Suppressor macrophage treated with lipopolysaccharide for 1 hour (primary cell): ENCODE data around the gene SLC2A9.

Experiments used
- DNase-seq, 3 donors: peaks; one replicate each; pipeline ENCODE4 v3.0.0-alpha.2; 2020 to 2022

The SLC2A9 gene

DNA sequence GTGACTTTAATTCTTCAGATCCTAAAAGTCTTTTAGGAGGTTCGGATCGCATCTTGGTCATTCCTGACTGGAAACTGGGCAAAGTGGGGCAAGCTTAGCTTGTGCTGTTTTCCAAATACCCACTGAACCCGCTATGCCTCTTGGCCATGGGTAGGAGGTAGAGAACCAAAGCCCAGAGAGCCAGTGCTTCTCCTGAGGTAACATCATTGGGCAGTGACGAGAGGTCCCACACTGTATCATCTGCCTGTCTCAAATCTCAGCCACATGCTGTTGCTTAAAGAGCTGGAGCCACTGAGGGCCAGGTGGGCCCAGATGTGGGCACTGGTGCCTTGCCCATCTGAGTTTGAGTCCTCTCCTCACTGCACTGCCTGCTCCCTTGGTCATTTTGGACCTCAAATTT is 68.2 kb downstream of the SLC2A9 start:
- DNase-seq = no peak

DNA sequence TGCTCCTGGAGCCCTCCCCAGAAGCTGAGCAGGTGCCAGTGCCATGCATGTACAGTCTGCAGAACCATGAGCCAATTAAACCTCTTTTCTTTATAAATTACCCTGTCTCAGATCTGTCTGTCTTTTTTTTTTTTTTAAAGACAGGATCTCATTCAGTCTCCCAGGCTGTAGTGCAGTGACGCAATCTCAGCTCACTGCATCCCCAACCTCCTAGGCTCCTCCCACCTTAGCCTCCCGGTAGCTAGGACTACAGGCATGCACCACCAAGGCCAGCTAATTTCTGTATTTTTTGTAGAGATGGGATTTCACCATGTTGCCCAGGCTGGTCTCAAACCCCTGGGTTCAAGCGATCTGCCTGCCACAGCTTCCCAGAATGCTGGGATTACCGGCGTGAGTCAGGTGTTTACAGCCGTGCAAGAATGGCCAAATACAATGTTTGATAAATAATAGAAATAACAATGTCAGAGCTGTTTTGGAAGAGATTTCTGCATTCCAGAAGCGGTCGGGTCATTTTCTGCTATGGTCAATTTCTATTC is 68.8 kb downstream of the SLC2A9 start:
- DNase-seq = no peak

- DNase-seq = no peak
Measured at GRCh38 chr4:9949573-9949972, 71.7 kb downstream of the SLC2A9 start.

DNA sequence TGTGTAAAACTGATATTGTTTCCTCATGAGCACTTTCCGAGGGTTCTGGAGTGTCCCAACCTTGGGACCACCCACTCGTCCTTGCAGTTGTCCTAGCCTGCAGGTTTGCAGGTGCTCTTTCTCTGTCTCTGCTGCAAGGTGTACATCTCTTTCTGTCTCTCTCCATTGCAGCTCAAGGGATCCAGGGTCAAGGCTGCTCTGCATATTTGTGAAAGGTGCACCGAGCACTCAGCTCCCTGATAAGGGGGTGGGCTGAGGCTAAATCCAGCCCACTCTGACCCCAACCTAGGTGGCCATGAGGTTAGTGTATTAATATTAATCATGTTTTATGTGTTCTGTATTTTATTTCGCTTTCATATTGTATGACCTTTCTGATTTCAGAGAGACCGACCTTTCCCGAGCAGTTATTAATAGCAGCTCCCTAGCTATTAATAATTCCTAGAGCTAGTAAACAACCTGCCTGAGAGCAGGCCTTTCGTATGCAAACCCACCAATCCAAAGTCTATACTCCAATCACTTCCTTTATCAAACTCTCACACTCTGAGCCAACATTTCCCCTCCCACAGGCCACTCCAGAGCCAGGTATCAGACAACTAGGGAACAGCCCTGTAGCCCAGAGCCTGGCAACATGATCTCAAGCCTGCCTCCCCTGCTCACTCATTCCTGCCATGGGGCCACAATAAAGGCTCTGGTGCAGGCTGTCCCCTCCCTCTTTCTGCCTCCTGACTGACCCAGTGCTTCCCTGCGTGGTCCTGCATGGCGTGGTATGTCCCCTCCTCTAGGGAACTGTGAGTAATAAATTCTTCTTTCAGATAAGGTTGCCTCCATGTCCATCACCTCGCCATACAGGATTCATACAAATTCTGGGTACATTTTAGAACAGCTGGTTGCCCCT is 73.9 kb downstream of the SLC2A9 start:
- no peak for DNase-seq

DNA sequence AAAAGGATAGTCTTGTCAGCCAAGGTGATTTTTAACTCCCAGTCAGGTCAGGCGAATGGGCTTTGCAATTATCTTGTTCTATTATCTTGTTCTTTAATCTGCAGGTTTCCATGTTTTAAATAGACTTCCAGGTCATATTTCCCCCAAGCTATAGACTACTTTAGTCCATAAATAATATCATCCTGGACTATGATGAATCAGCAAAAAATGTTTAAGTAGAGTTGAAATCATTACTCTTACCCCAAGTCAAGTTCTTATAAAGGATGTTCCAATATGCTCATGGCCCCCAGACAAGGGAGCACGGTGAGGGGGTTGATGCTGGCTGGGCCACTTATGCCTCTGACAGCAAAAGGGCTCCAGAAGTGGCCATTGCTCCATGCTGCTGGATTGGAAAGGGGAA is 75.1 kb downstream of the SLC2A9 start:
- no peak for DNase-seq

DNA sequence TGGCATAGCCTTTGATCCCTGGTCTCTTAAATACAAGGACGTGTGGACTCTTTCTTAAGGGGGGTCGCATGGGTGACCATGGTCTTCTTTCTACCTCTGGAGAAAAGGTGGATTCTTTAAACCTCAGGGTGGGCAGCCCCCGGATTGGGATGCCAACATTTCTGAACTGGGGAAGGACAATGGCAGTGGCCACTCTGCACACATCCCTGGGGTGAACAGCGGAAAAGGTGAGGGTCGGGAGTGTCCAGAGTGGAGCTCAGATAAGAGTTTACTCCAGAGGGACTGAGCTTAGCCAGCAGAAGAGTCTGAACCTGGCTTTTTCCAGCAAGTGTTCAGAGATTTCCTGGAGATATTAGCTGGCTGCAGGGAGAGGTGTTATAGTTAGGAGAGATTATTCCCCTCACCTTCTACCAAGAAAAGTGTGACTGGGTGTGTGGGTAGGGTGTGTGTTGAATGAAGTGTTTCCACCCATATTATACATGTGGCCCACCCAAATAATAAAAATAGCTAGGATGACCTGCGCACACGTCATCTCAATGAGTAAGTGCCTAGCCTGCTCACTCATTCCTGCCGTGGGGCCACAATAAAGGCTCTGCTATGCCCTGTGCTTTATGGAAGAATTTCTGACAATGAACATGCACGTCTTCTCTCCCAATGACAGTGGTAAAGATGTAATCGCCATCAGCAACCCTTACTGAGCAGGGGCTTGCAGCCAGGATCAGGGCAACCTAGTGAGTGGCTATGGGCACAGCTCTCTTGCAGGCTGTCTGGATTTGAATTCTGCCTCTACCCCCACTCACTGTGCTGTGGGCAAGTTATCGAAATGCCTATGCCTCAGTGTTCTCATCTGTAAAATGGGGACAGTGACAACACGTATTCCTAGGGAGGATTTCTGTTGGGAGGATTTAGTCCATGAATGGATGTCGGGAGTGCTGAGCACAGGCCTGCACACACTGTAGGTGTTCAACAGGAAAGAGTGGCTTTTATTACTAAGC is 76.6 kb downstream of the SLC2A9 start:
- no peak for DNase-seq

DNA sequence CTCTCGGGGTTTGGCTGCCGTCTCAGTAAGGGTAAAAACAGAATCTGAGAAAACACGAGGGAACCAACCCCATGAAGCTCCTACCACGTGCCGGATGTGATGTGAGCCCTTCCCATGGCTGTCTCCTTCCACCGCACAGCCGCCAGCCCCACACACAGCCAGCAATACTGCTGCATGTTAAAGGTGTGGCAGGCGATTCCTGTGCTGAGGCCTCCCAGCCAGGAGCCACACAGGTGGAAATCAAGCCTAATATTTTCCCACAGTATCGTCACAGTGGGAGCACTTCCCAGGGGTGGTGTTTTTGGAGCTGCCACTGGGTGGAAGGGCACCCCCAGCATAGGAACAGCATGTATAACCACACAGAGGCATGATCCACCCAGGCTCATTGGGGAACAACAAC is 77.5 kb downstream of the SLC2A9 start:
- DNase-seq = no peak

DNA sequence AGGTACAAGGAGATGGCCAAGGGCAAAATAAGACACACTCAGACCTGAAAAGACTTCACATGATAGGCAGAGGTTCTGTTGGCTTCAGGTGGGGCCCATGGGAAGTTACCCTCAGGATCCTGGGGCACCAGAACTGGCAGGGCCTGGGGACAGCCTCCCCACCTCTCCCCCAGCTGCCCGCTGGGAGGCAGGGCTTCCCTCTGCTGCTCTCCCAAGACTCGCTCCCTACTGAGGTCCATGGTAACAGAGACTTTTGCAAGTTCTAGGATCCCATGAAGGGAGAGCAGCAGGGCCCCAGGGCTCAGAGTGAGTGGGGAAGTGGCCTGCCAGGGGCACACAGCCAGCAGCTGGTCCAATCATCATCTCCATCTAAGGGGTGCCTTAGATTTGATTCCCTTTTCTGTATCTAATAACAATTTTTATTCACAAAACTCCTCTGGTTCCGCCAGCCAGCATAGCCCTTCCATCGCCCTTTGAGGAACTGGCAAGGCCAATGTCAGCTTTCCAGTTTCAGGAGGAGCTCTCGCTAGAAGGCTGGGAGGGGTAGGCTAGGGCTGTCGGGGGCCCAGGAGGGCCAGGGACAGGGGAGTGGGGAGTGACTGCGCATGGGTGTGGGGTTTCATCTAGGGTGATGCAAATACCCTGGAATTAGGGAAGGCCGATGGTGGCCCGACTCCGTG is 78.2 kb downstream of the SLC2A9 start:
- DNase-seq = no peak

GRCh38 chr4:9942139-9942538 is 79.2 kb downstream of the SLC2A9 start:
- DNase-seq = no peak

DNA sequence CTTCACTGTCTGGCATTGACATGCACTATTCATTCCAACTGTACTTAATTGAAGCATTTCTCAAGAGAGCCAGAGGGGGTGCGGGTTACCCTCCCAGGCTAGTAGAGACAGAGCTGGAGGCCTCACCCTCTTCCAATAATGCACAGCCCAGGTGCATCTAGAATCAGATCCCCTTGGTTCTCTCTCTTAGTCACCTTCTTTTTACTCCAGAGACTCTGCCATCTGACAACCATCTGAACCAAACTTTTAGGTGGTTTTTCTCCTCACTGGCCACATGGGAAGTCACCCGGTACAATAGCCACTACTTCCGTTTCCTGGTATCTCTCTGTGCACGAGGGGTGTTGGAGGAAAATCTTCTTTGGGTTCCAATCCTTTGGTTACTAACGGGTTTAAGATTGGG is 81.3 kb downstream of the SLC2A9 start:
- no peak for DNase-seq

DNA sequence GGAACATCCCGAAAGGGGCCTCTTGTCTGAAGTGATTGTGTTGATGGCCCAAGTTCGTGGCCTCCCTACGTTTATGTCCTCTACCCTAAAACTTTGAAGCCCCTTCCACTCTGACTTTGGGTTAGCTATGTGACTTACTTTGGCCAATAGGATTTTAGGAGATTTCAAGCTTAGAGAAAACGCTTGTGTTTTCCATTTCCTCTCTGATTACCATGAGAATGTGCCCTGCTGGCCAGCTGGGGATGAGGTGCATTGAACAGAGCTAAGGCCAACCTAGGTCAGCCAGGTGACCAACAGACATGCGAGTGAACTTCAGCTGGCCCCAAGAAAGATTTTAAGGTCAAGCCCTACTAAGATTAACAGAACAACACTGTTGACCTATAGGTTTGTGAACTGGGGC is 82.4 kb downstream of the SLC2A9 start:
- DNase-seq = no peak

- DNase-seq = peak in 2 of 3 donors; percentile 11 to 48
Measured at GRCh38 chr4:9937078-9937477, 84.2 kb downstream of the SLC2A9 start.

DNA sequence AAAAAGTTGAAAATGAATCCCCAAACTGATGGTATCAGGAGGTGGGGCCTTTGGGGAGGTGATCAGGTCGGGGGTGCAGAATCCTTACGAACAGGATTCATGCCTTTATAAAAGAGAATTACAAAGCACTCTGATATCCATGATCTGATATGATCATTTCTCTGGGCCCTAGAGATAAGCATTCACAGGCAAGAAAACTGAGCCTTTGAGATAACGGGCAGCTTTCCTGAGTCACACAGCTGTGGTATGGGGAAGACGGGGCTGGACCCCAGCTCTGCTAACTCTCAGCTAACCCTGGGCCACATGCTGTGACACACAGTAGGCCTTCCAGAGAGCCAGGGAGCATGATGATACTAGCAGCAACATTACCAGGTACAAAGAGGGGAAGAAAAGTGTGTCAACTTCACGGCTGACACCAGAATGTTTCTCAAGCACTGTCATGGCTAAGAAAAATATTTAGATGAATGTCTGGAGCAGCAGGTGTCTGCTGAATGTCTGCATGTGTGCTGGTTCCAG is 85.1 kb downstream of the SLC2A9 start:
- DNase-seq = no peak

DNA sequence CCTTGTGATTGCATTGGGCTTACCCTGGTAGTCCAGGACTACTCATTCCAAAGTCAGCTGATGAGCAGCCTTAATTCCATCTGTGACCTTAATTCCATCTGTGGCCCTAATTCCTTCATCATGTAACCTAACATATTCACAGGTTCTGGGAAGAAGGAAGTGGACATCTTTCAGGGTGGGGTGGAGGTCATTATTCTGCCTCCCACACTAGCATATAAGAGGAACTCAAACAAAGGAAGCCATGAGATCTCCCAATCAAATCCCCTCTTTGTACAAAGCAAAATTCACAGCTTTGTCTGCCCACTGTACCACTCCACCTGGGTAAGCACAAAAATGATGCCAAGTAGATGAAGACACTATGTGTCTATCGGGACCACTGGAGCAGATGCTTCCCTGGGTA is 87.3 kb downstream of the SLC2A9 start:
- peak in 2 of 3 donors; percentile 6 to 13 for DNase-seq

- no peak for DNase-seq
Measured at GRCh38 chr4:9933184-9933583, 88.1 kb downstream of the SLC2A9 start.

DNA sequence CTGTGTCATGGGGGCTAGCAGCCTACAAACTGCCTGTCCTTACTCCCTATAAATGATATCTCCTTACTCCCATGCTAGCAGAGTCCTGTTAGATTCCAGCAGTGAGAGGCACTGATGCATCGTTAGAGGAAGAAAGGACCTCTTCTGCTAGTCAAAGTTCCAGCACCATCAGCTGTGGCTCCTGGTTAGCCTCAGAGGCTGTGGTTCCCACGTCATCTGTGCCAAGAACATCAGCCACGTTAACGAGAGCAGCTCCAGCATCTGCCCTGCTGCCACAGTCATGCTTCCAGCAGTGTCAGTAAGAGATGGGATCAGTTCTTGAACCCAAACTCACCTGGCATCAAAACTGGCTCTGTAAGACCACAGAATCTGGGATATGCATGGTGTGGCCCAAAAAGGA is 88.5 kb downstream of the SLC2A9 start:
- DNase-seq = no peak

DNA sequence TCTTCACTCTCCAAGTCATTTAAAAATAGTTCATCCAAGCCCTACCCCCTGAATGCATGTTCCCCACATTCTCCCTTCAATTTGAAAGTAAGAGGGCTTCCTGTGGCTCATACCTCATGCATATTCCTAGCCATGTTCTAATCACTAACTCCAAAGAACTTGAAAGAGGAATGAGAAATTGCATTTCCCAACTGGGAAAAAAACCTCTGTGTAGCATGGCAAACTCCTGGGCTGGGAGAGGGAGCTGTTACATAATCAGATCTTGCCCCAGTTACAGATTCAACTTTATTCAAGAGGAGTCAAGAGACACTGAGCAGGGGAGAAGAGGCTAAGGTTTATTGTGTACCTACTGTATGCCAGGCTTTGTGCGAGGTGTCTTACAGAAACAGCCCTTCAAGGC is 90.2 kb downstream of the SLC2A9 start:
- DNase-seq = no peak

DNA sequence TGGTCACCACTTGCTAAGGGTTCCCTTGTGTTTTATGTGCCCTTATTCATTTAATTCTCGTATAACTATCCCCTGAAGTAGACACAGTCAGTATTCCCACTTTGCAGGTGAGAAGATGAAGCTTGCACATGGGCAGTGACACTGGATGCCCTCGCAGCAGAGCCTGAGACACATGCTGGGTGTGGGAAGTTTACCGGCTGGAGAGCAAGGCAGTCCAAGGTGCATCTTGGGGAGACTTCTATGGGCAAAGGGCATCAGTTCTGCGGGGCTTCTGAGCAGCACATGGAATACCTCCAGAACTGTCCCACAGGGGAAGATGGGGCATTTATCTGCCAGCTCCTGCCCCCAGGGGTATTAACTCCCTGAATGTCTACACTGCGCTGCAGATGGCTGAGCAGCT is 92.2 kb downstream of the SLC2A9 start:
- no peak for DNase-seq

- peak; percentile 48 to 66 (median 58) for DNase-seq
Measured at GRCh38 chr4:9927341-9928007, 93.8 kb downstream of the SLC2A9 start.

GRCh38 chr4:9926586-9926985 is 94.7 kb downstream of the SLC2A9 start:
- DNase-seq = no peak

DNA sequence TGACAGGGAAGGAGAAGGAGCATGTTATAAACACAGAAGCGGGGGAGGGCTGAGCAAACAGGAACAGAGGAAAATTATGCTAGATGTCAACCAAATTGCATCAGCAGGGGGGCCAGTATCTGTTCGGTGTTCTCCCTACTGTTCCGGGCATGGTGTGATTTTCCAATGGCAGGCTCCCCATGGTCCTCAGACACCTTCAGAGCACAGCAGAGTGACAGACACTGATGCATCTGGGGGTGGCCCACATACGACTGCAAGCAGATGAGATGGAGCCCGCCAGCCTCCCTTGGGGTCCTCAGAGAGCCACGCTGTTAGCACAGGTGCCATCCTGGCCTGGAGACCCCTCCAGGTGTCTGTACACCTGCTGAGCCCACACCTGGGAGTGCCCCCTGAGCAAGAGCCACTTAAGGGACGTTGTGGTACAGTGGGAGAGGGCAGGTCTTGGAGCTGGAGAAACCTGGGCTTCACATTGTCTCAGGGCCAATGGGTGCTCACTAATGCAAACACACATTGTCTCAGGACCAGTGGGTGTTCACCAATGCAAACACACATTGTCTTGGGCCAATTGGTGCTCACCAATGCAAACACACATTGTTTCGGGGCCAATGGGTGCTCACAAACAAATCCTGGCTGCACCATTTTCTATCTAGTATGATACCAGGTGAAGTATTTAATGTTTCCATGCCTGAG is 95.4 kb downstream of the SLC2A9 start:
- no peak for DNase-seq
